ENCODE measurements around the gene PLOD3. TPM values are rescaled to one million over a fixed set of nuclear protein-coding genes. Genes with fewer than 3 reads are reported as not detected.

The PLOD3 gene
- total and polyA plus RNA-seq, 2 experiments from 2014 or later = 149 to 189 TPM

GRCh38 chr7:101248276-101248675 is 30.9 kb upstream of the PLOD3 start:
- no peak overlapping the region for H3K4me3 ChIP-seq
- TF ChIP-seq EZH2phosphoT487 (IDR thresholded peaks at IDR 0.05; ENCODE audit: insufficient read depth, low read depth) (no peak), EZH2 (IDR thresholded peaks at IDR 0.05; ENCODE audit: insufficient read depth, poor library complexity, severe bottlenecking) (no peak)
- in situ Hi-C loops (cut with MboI) = no loop called here
- H3K9me2 ChIP-seq (ENCODE audit: insufficient read depth) = no peaks in the 10 kb centered on the region
- H3K27me3 ChIP-seq (replicated peaks; ENCODE audit: insufficient read depth) = no peaks in the 10 kb centered on the region
- H2AFZ ChIP-seq = no peak overlapping the region
- no peaks in the 10 kb centered on the region for H3K36me3 ChIP-seq (ENCODE audit: low read depth)
- no peak for DNase-seq
- WGBS, 2 experiments (ENCODE audit: low coverage in 1 of 2, low lambda C conversion rate in 2 of 2, missing lambda C conversion rate in 2 of 2) = 93 to 98% methylated on average over 5 of the region's 5 CpGs
- H3K4me2 ChIP-seq (ENCODE audit: unreplicated experiment) = no peak overlapping the region
- H3K79me2 ChIP-seq (ENCODE audit: insufficient read depth) = peaks cover 67% of the 10 kb centered on the region
- no peak overlapping the region for H3K9ac ChIP-seq
- no peak overlapping the region for H3K27ac ChIP-seq
- H3K9me3 ChIP-seq (ENCODE audit: low read depth) = no peaks in the 10 kb centered on the region
- no peaks in the 10 kb centered on the region for H4K20me1 ChIP-seq (ENCODE audit: insufficient read depth)
- H3K4me1 ChIP-seq (ENCODE audit: insufficient read depth) = peaks cover 20% of the 10 kb centered on the region
- H3F3A ChIP-seq (ENCODE audit: insufficient read depth) = peaks cover 8% of the 10 kb centered on the region

GRCh38 chr7:101245147-101245668 is 27.8 kb upstream of the PLOD3 start:
- TF ChIP-seq EZH2 (IDR thresholded peaks at IDR 0.05; ENCODE audit: insufficient read depth, poor library complexity, severe bottlenecking) (no peak), EZH2phosphoT487 (IDR thresholded peaks at IDR 0.05; ENCODE audit: insufficient read depth, low read depth) (no peak)
- peaks cover 83% of the 10 kb centered on the region for H3K79me2 ChIP-seq (ENCODE audit: insufficient read depth)
- H2AFZ ChIP-seq = peak overlapping the region; percentile 84
- peak overlapping the region; percentile 87 for H3K27ac ChIP-seq
- peaks cover 12% of the 10 kb centered on the region for H3K4me1 ChIP-seq (ENCODE audit: insufficient read depth)
- H3K27me3 ChIP-seq (replicated peaks; ENCODE audit: insufficient read depth) = no peaks in the 10 kb centered on the region
- peak overlapping the region; percentile 87 for H3K9ac ChIP-seq
- H3K36me3 ChIP-seq (ENCODE audit: low read depth) = no peaks in the 10 kb centered on the region
- H3K9me3 ChIP-seq (ENCODE audit: low read depth) = no peaks in the 10 kb centered on the region
- H3K9me2 ChIP-seq (ENCODE audit: insufficient read depth) = no peaks in the 10 kb centered on the region
- 21 to 22% methylated on average over 32 of the region's 32 CpGs for WGBS, 2 experiments (ENCODE audit: low coverage in 1 of 2, low lambda C conversion rate in 2 of 2, missing lambda C conversion rate in 2 of 2)
- peaks cover 15% of the 10 kb centered on the region for H3F3A ChIP-seq (ENCODE audit: insufficient read depth)
- in situ Hi-C loops (cut with MboI) = no loop called here
- no peak for DNase-seq
- peak overlapping the region; percentile 94 for H3K4me2 ChIP-seq (ENCODE audit: unreplicated experiment)
- H4K20me1 ChIP-seq (ENCODE audit: insufficient read depth) = no peaks in the 10 kb centered on the region
- peak overlapping the region; percentile 94 for H3K4me3 ChIP-seq

GRCh38 chr7:101244375-101245146 is 27.2 kb upstream of the PLOD3 start, which contains the start of gene FIS1:
Gene FIS1, minus strand, starts transcription at chr7:101245081. Its CDS starts 77 bp downstream, at chr7:101245004.
- DNase-seq = peak; percentile 98
- Histone ChIP-seq H3K9me2 (ENCODE audit: insufficient read depth) (no peaks in the 10 kb centered on the region), H3K9me3 (ENCODE audit: low read depth) (no peaks in the 10 kb centered on the region), H3K4me3 (peak within 1 kb of the TSS; percentile 94), H3K27ac (peak within 1 kb of the TSS; percentile 87), H3K4me2 (ENCODE audit: unreplicated experiment) (peak within 1 kb of the TSS; percentile 94), H3K79me2 (ENCODE audit: insufficient read depth) (peaks cover 81% of the 10 kb centered on the region), H3K27me3 (replicated peaks; ENCODE audit: insufficient read depth) (no peaks in the 10 kb centered on the region), H4K20me1 (ENCODE audit: insufficient read depth) (no peaks in the 10 kb centered on the region), H2AFZ (peak within 1 kb of the TSS; percentile 84), H3K36me3 (ENCODE audit: low read depth) (no peaks in the 10 kb centered on the region), H3K9ac (peak within 1 kb of the TSS; percentile 87), H3K4me1 (ENCODE audit: insufficient read depth) (peaks cover 10% of the 10 kb centered on the region), H3F3A (ENCODE audit: insufficient read depth) (peaks cover 15% of the 10 kb centered on the region)
- TF ChIP-seq EZH2phosphoT487 (IDR thresholded peaks at IDR 0.05; ENCODE audit: insufficient read depth, low read depth) = no peak
- WGBS, 2 experiments (ENCODE audit: low coverage in 1 of 2, low lambda C conversion rate in 2 of 2, missing lambda C conversion rate in 2 of 2) = 1% methylated on average over 44 to 45 of the region's 45 CpGs
- in situ Hi-C loops (cut with MboI) = no loop called here

GRCh38 chr7:101243646-101244374 is 26.4 kb upstream of the PLOD3 start:
- Histone ChIP-seq H4K20me1 (ENCODE audit: insufficient read depth) (no peaks in the 10 kb centered on the region), H3K4me1 (ENCODE audit: insufficient read depth) (peaks cover 10% of the 10 kb centered on the region), H3K4me2 (ENCODE audit: unreplicated experiment) (peak overlapping the region; percentile 94), H3K79me2 (ENCODE audit: insufficient read depth) (peaks cover 73% of the 10 kb centered on the region), H3F3A (ENCODE audit: insufficient read depth) (peaks cover 15% of the 10 kb centered on the region), H3K27me3 (replicated peaks; ENCODE audit: insufficient read depth) (no peaks in the 10 kb centered on the region), H2AFZ (peak overlapping the region; percentile 84), H3K9me2 (ENCODE audit: insufficient read depth) (no peaks in the 10 kb centered on the region), H3K27ac (peak overlapping the region; percentile 87), H3K9ac (peak overlapping the region; percentile 87), H3K4me3 (peak overlapping the region; percentile 94), H3K9me3 (ENCODE audit: low read depth) (no peaks in the 10 kb centered on the region), H3K36me3 (ENCODE audit: low read depth) (no peaks in the 10 kb centered on the region)
- 3 to 4% methylated on average over 28 of the region's 28 CpGs for WGBS, 2 experiments (ENCODE audit: low coverage in 1 of 2, low lambda C conversion rate in 2 of 2, missing lambda C conversion rate in 2 of 2)
- DNase-seq = peak; percentile 71
- TF ChIP-seq EZH2 (IDR thresholded peaks at IDR 0.05; ENCODE audit: insufficient read depth, poor library complexity, severe bottlenecking) (no peak), EZH2phosphoT487 (IDR thresholded peaks at IDR 0.05; ENCODE audit: insufficient read depth, low read depth) (no peak)
- in situ Hi-C loops (cut with MboI) = no loop called here

Measured in GM23248 (cell line).